ENCODE measurements around the gene PSIP1. TPM values are rescaled to one million over a fixed set of nuclear protein-coding genes. Genes with fewer than 3 reads are reported as not detected.

Gene PSIP1
- total and polyA plus RNA-seq, 12 donors: 13.6 to 31.7 (median 21.3) TPM

DNA sequence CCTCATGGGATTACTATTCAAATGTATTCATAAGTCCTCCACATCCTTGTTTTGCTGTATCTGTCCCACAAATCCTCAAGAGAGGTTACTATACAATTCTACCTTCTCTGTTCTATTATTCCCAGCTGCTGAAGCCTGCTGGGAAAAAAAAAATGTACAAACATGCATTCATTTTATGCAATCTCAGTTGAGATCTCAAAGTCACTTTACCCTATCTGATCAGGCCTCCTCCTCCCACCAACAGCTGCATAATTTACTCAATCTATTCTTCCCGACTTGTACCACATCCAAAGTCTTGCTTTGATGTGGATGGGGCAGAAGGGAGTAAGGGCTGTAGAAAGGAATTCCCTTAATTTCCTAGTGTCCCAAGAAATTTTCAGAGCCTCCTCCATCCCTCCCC, 28.6 kb downstream of the PSIP1 start:
- WGBS, 2 donors: 63 to 72% methylated on average over 1 of the region's 1 CpG
- no peak overlapping the region for H3K27ac ChIP-seq
- intact Hi-C loops (cut with DNase I): loop anchor here in 1 of 10 donors (10.0 kb wide), 1 partner anchor 123 kb away; no protein-coding TSS in a partner anchor
- H3K27me3 ChIP-seq: no peaks in the 10 kb centered on the region
- H3K9me3 ChIP-seq: no peaks in the 10 kb centered on the region
- peaks cover 0 to 84% (median 4%) of the 10 kb centered on the region in 9 donors for H3K36me3 ChIP-seq
- H3K4me3 ChIP-seq: no peak overlapping the region
- ATAC-seq (no peak), DNase-seq (no peak)
- TF ChIP-seq, protein P1, sequence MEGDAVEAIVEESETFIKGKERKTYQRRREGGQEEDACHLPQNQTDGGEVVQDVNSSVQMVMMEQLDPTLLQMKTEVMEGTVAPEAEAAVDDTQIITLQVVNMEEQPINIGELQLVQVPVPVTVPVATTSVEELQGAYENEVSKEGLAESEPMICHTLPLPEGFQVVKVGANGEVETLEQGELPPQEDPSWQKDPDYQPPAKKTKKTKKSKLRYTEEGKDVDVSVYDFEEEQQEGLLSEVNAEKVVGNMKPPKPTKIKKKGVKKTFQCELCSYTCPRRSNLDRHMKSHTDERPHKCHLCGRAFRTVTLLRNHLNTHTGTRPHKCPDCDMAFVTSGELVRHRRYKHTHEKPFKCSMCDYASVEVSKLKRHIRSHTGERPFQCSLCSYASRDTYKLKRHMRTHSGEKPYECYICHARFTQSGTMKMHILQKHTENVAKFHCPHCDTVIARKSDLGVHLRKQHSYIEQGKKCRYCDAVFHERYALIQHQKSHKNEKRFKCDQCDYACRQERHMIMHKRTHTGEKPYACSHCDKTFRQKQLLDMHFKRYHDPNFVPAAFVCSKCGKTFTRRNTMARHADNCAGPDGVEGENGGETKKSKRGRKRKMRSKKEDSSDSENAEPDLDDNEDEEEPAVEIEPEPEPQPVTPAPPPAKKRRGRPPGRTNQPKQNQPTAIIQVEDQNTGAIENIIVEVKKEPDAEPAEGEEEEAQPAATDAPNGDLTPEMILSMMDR (IDR thresholded peaks at IDR 0.05): no peak
- no peaks in the 10 kb centered on the region for H3K4me1 ChIP-seq

DNA sequence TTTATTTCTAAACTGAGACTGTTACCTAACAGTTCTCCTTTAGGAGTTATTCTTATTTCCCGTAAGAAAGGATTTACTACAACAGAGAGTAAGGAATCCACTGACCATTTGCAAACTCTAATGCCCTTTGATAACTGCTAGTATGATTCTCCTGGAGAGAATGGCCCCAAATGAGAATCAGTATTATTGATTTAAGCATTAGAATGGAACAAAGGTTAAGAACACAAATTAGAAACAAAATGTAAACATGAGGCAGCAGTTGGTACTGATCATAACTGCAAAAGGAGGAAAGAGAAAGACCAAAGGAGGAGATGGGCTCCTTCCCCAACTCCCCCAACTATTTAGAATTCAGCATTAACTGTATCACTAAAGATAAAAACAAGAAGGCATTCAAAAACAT, 30.7 kb downstream of the PSIP1 start:
- Histone ChIP-seq H3K36me3 (peaks cover 0 to 86% (median 0%) of the 10 kb centered on the region in 9 donors), H3K4me3 (no peak overlapping the region), H3K4me1 (no peaks in the 10 kb centered on the region), H3K27me3 (no peaks in the 10 kb centered on the region), H3K27ac (no peak overlapping the region), H3K9me3 (no peaks in the 10 kb centered on the region)
- ATAC-seq (no peak), DNase-seq (no peak)
- intact Hi-C loops (cut with DNase I): loop anchor here in 1 of 10 donors (10.0 kb wide), 1 partner anchor 125 kb away; no protein-coding TSS in a partner anchor
- TF ChIP-seq, protein P1 (IDR thresholded peaks at IDR 0.05): no peak
- 87 to 95% methylated on average over 1 of the region's 1 CpG for WGBS, 2 donors

DNA sequence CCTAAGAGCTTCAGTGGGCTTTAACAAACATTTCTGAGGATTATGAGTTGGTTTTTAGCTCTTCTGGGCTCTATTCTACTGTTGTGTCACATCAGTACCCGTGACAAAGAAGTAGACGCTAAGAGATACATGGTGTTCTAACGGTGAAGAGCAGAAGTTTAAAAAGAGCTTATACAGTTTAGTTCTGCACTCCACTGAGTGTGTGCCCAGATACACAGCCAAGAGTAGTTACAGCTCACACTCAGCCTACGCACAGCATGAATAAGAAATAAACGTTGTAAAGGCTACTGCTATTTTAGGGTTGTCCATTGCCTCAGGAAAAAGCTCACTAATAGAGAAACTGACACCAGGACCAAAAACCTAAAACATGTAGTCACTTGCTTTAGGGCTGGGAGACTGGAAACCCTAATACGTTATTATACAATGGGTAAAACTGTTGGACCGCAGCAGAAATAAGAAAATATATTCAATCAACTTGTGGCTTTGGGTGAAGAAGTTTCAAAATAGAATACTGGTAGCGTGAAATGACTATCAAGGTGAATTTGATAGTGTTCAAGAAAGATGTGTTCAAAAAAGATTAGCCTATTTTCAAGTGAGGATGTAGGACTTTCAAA, 34.7 kb downstream of the PSIP1 start:
- ATAC-seq (no peak), DNase-seq (no peak)
- H3K4me3 ChIP-seq: no peak overlapping the region
- WGBS, 2 donors: 92% methylated on average over 8 of the region's 8 CpGs
- no peak overlapping the region for H3K27ac ChIP-seq
- no peaks in the 10 kb centered on the region for H3K27me3 ChIP-seq
- no peaks in the 10 kb centered on the region for H3K9me3 ChIP-seq
- TF ChIP-seq, protein P1 (IDR thresholded peaks at IDR 0.05): no peak
- H3K36me3 ChIP-seq: peaks cover 0 to 86% (median 11%) of the 10 kb centered on the region in 9 donors
- no peaks in the 10 kb centered on the region for H3K4me1 ChIP-seq
- intact Hi-C loops (cut with DNase I): no loop called here

DNA sequence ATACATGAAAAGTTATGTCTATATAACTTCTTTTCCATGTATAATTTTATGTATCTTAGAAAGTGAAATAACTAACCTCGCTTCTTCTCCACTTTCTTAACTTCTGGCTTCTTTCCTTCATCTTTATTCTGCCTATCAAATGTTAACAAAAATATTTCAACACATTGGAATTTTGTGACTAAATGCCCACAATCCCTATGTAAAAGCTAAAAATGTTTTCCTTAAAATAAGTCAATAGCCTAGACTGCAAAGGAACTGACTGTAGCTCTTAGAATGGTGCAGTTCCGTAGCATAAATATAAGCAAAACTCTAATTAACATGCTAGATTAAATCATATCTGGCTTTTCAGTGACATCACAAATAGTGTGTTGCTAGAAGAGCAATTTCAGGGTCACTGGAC, 40.9 kb downstream of the PSIP1 start:
- H3K27ac ChIP-seq: no peak overlapping the region
- no peaks in the 10 kb centered on the region for H3K27me3 ChIP-seq
- DNase-seq (no peak), ATAC-seq (no peak)
- no peaks in the 10 kb centered on the region for H3K9me3 ChIP-seq
- no peaks in the 10 kb centered on the region for H3K4me1 ChIP-seq
- H3K4me3 ChIP-seq: no peak overlapping the region
- intact Hi-C loops (cut with DNase I): loop anchor here in 1 of 10 donors (10.0 kb wide), 1 partner anchor 45 kb away; the partner anchor contains the start of gene PSIP1
- TF ChIP-seq, protein P1 (IDR thresholded peaks at IDR 0.05): no peak
- peaks cover 0 to 100% (median 26%) of the 10 kb centered on the region in 9 donors for H3K36me3 ChIP-seq
- 95% methylated on average over 2 of the region's 2 CpGs for WGBS, 2 donors

All from heart right ventricle (tissue), 16 donors.